ENCODE measurements around the gene BEST3.

BEST3 gene

GRCh38 chr12:69698054-69698453 is 1.0 kb downstream of the BEST3 start:
- no peak overlapping the region for H3K9ac ChIP-seq (ENCODE audit: low read length)
- H2BK5ac ChIP-seq (ENCODE audit: low read depth, low read length, poor library complexity) = no peak overlapping the region
- no peak overlapping the region for H2BK12ac ChIP-seq (ENCODE audit: low read length)
- no peak overlapping the region for H2AK5ac ChIP-seq (ENCODE audit: low read length)
- H3K27me3 ChIP-seq (ENCODE audit: insufficient read depth, low read length) = no peaks in the 10 kb centered on the region
- no peak overlapping the region for H2AFZ ChIP-seq (ENCODE audit: insufficient read depth, low read length, poor library complexity)
- no peak overlapping the region for H4K12ac ChIP-seq (ENCODE audit: low read depth, low read length)
- no peak overlapping the region for H3K4ac ChIP-seq (ENCODE audit: low read depth, low read length)
- no peaks in the 10 kb centered on the region for H3K9me3 ChIP-seq (ENCODE audit: insufficient read depth, low read depth, low read length)
- no peak overlapping the region for H3K18ac ChIP-seq (ENCODE audit: low read length)
- no peak for DNase-seq
- no peak overlapping the region for H3K23ac ChIP-seq (ENCODE audit: low read length)
- no peak overlapping the region for H3K4me2 ChIP-seq (ENCODE audit: low read length)
- no peaks in the 10 kb centered on the region for H3K4me1 ChIP-seq (ENCODE audit: control insufficient read depth in 1 of 2, insufficient read depth in 2 of 2, low read length in 2 of 2)
- no peaks in the 10 kb centered on the region for H3K36me3 ChIP-seq (ENCODE audit: control insufficient read depth in 1 of 2, insufficient read depth in 2 of 2, low read length in 2 of 2)
- H3K4me3 ChIP-seq (ENCODE audit: low read depth, low read length) = no peak overlapping the region
- no peak overlapping the region for H3K14ac ChIP-seq (ENCODE audit: low read length)
- H3K79me1 ChIP-seq (ENCODE audit: low read length) = no peaks in the 10 kb centered on the region
- H4K91ac ChIP-seq (ENCODE audit: low read depth, low read length) = no peak overlapping the region
- no peak overlapping the region for H2BK120ac ChIP-seq (ENCODE audit: insufficient read depth, low read length, poor library complexity)
- no CpG with 5 or more reads among the region's 2 CpGs for WGBS (ENCODE audit: extremely low coverage, insufficient coverage, insufficient read length)
- H3K79me2 ChIP-seq (ENCODE audit: control insufficient read depth, insufficient read depth, low read length, poor library complexity) = no peaks in the 10 kb centered on the region
- no peak overlapping the region for H3K27ac ChIP-seq (ENCODE audit: low read depth, low read length)
- no peak overlapping the region for H4K8ac ChIP-seq (ENCODE audit: low read depth, low read length)

GRCh38 chr12:69694123-69694522 is 5.0 kb downstream of the BEST3 start:
- Histone ChIP-seq H4K91ac (ENCODE audit: low read depth, low read length) (no peak overlapping the region), H3K27me3 (ENCODE audit: insufficient read depth, low read length) (no peaks in the 10 kb centered on the region), H3K4me1 (ENCODE audit: control insufficient read depth in 1 of 2, insufficient read depth in 2 of 2, low read length in 2 of 2) (peaks cover 0 to 3% of the 10 kb centered on the region in 2 experiments), H2BK120ac (ENCODE audit: insufficient read depth, low read length, poor library complexity) (no peak overlapping the region), H4K8ac (ENCODE audit: low read depth, low read length) (no peak overlapping the region), H3K18ac (ENCODE audit: low read length) (no peak overlapping the region), H3K4ac (ENCODE audit: low read depth, low read length) (no peak overlapping the region), H3K23ac (ENCODE audit: low read length) (no peak overlapping the region), H3K9ac (ENCODE audit: low read length) (no peak overlapping the region), H3K79me2 (ENCODE audit: control insufficient read depth, insufficient read depth, low read length, poor library complexity) (no peaks in the 10 kb centered on the region), H3K36me3 (ENCODE audit: control insufficient read depth in 1 of 2, insufficient read depth in 2 of 2, low read length in 2 of 2) (no peaks in the 10 kb centered on the region), H3K4me2 (ENCODE audit: low read length) (no peak overlapping the region), H3K9me3 (ENCODE audit: insufficient read depth, low read depth, low read length) (no peaks in the 10 kb centered on the region), H2BK5ac (ENCODE audit: low read depth, low read length, poor library complexity) (no peak overlapping the region), H4K12ac (ENCODE audit: low read depth, low read length) (no peak overlapping the region), H3K79me1 (ENCODE audit: low read length) (no peaks in the 10 kb centered on the region), H3K14ac (ENCODE audit: low read length) (no peak overlapping the region), H2AK5ac (ENCODE audit: low read length) (no peak overlapping the region), H3K27ac (ENCODE audit: low read depth, low read length) (no peak overlapping the region), H3K4me3 (ENCODE audit: low read depth, low read length) (no peak overlapping the region), H2BK12ac (ENCODE audit: low read length) (no peak overlapping the region), H2AFZ (ENCODE audit: insufficient read depth, low read length, poor library complexity) (no peak overlapping the region)
- DNase-seq = peak; percentile 73 to 74
- WGBS (ENCODE audit: extremely low coverage, insufficient coverage, insufficient read length) = no CpG with 5 or more reads among the region's 7 CpGs

GRCh38 chr12:69689638-69690037 is 9.5 kb downstream of the BEST3 start:
- DNase-seq = no peak
- Histone ChIP-seq H3K27ac (ENCODE audit: low read depth, low read length) (peak overlapping the region; percentile 57), H2BK5ac (ENCODE audit: low read depth, low read length, poor library complexity) (no peak overlapping the region), H2BK12ac (ENCODE audit: low read length) (peak overlapping the region; percentile 93), H3K4me1 (ENCODE audit: control insufficient read depth in 1 of 2, insufficient read depth in 2 of 2, low read length in 2 of 2) (peaks cover 8 to 12% of the 10 kb centered on the region in 2 experiments), H2BK120ac (ENCODE audit: insufficient read depth, low read length, poor library complexity) (peak overlapping the region; percentile 24), H3K79me2 (ENCODE audit: control insufficient read depth, insufficient read depth, low read length, poor library complexity) (no peaks in the 10 kb centered on the region), H4K8ac (ENCODE audit: low read depth, low read length) (no peak overlapping the region), H3K18ac (ENCODE audit: low read length) (no peak overlapping the region), H3K9ac (ENCODE audit: low read length) (no peak overlapping the region), H3K14ac (ENCODE audit: low read length) (peak overlapping the region; percentile 58), H4K12ac (ENCODE audit: low read depth, low read length) (no peak overlapping the region), H3K23ac (ENCODE audit: low read length) (no peak overlapping the region), H3K4ac (ENCODE audit: low read depth, low read length) (no peak overlapping the region), H2AFZ (ENCODE audit: insufficient read depth, low read length, poor library complexity) (no peak overlapping the region), H3K4me2 (ENCODE audit: low read length) (no peak overlapping the region), H3K27me3 (ENCODE audit: insufficient read depth, low read length) (no peaks in the 10 kb centered on the region), H3K79me1 (ENCODE audit: low read length) (peaks cover 12% of the 10 kb centered on the region), H3K4me3 (ENCODE audit: low read depth, low read length) (no peak overlapping the region), H4K91ac (ENCODE audit: low read depth, low read length) (peak overlapping the region; percentile 55), H3K9me3 (ENCODE audit: insufficient read depth, low read depth, low read length) (no peaks in the 10 kb centered on the region), H2AK5ac (ENCODE audit: low read length) (no peak overlapping the region), H3K36me3 (ENCODE audit: control insufficient read depth in 1 of 2, insufficient read depth in 2 of 2, low read length in 2 of 2) (no peaks in the 10 kb centered on the region)
- no CpG with 5 or more reads among the region's 2 CpGs for WGBS (ENCODE audit: extremely low coverage, insufficient coverage, insufficient read length)

GRCh38 chr12:69688471-69689427 is 10.4 kb downstream of the BEST3 start:
- Histone ChIP-seq H3K79me2 (ENCODE audit: control insufficient read depth, insufficient read depth, low read length, poor library complexity) (no peaks in the 10 kb centered on the region), H3K27ac (ENCODE audit: low read depth, low read length) (peak overlapping the region; percentile 89), H4K8ac (ENCODE audit: low read depth, low read length) (peak overlapping the region; percentile 11), H2AK5ac (ENCODE audit: low read length) (no peak overlapping the region), H3K23ac (ENCODE audit: low read length) (no peak overlapping the region), H2BK12ac (ENCODE audit: low read length) (peak overlapping the region; percentile 28), H3K18ac (ENCODE audit: low read length) (no peak overlapping the region), H2BK120ac (ENCODE audit: insufficient read depth, low read length, poor library complexity) (peak overlapping the region; percentile 74), H3K9ac (ENCODE audit: low read length) (no peak overlapping the region), H3K27me3 (ENCODE audit: insufficient read depth, low read length) (no peaks in the 10 kb centered on the region), H3K79me1 (ENCODE audit: low read length) (peaks cover 12% of the 10 kb centered on the region), H3K36me3 (ENCODE audit: control insufficient read depth in 1 of 2, insufficient read depth in 2 of 2, low read length in 2 of 2) (no peaks in the 10 kb centered on the region), H3K4me3 (ENCODE audit: low read depth, low read length) (no peak overlapping the region), H3K4me2 (ENCODE audit: low read length) (peak overlapping the region; percentile 12), H3K14ac (ENCODE audit: low read length) (peak overlapping the region; percentile 3), H2BK5ac (ENCODE audit: low read depth, low read length, poor library complexity) (peak overlapping the region; percentile 16), H4K91ac (ENCODE audit: low read depth, low read length) (peak overlapping the region; percentile 37), H4K12ac (ENCODE audit: low read depth, low read length) (no peak overlapping the region), H2AFZ (ENCODE audit: insufficient read depth, low read length, poor library complexity) (no peak overlapping the region), H3K4ac (ENCODE audit: low read depth, low read length) (no peak overlapping the region), H3K4me1 (ENCODE audit: control insufficient read depth in 1 of 2, insufficient read depth in 2 of 2, low read length in 2 of 2) (peaks cover 8 to 12% of the 10 kb centered on the region in 2 experiments), H3K9me3 (ENCODE audit: insufficient read depth, low read depth, low read length) (no peaks in the 10 kb centered on the region)
- peak; percentile 91 to 94 for DNase-seq
- no CpG with 5 or more reads among the region's 14 CpGs for WGBS (ENCODE audit: extremely low coverage, insufficient coverage, insufficient read length)

All from trophoblast cell (in vitro differentiated cells and primary cell).